Osteocyte (in vitro differentiated cells): ENCODE results near the gene RGS5. TPM values are rescaled to one million over a fixed set of nuclear protein-coding genes. Genes with fewer than 3 reads are reported as not detected.

Experiments
- DNase-seq: peaks from one replicate; pipeline ENCODE4 v3.0.0; 2021; ENCODE audit warnings: mixed read lengths; ENCODE audit not compliant: unreplicated experiment; ENCODE audit errors: extremely low spot score
- H3K27ac Mint-ChIP-seq: one replicate; pipeline ENCODE4 v1.8.0; 2021; ENCODE audit warnings: mild to moderate bottlenecking, mixed read lengths; ENCODE audit not compliant: unreplicated experiment
- H3K27me3 Mint-ChIP-seq: one replicate; pipeline ENCODE4 v1.8.0; 2021; ENCODE audit warnings: mixed read lengths; ENCODE audit not compliant: unreplicated experiment
- H3K36me3 Mint-ChIP-seq: one replicate; pipeline ENCODE4 v1.8.0; 2021; ENCODE audit warnings: mixed read lengths; ENCODE audit not compliant: unreplicated experiment
- H3K4me1 Mint-ChIP-seq: one replicate; pipeline ENCODE4 v1.8.0; 2021; ENCODE audit warnings: mixed read lengths; ENCODE audit not compliant: unreplicated experiment
- H3K4me3 Mint-ChIP-seq: one replicate; pipeline ENCODE4 v1.8.0; 2021; ENCODE audit warnings: mild to moderate bottlenecking, moderate library complexity, mixed read lengths; ENCODE audit not compliant: unreplicated experiment
- H3K9me3 Mint-ChIP-seq: one replicate; pipeline ENCODE4 v1.8.0; 2021; ENCODE audit warnings: mixed read lengths; ENCODE audit not compliant: unreplicated experiment
- CTCF ChIP-seq: fragments of 200-600 bp; sonication (generic); IDR thresholded peaks from 2 replicates; pipeline ENCODE4 v1.5.0; 2021; ENCODE audit warnings: antibody characterized with exemption, mild to moderate bottlenecking, moderate library complexity
- total RNA-seq: library from RNA; stranded (reverse); gene quantifications from 2 replicates; pipeline ENCODE4 v1.2.1, GENCODE V29; 2021

The RGS5 gene
- total RNA-seq, 1 donor from 2014 or later = 187 TPM

GRCh38 chr1:163174524-163175437 is 27.9 kb downstream of the RGS5 start:
- no peak overlapping the region for H3K4me3 Mint-ChIP-seq
- peak overlapping the region; percentile 56 for H3K27ac Mint-ChIP-seq
- H3K9me3 Mint-ChIP-seq = no peaks in the 10 kb centered on the region
- peak; percentile 85 for DNase-seq
- no peaks in the 10 kb centered on the region for H3K36me3 Mint-ChIP-seq
- H3K27me3 Mint-ChIP-seq = no peaks in the 10 kb centered on the region
- peaks cover 56% of the 10 kb centered on the region for H3K4me1 Mint-ChIP-seq
- TF ChIP-seq CTCF = peak; percentile 91

DNA sequence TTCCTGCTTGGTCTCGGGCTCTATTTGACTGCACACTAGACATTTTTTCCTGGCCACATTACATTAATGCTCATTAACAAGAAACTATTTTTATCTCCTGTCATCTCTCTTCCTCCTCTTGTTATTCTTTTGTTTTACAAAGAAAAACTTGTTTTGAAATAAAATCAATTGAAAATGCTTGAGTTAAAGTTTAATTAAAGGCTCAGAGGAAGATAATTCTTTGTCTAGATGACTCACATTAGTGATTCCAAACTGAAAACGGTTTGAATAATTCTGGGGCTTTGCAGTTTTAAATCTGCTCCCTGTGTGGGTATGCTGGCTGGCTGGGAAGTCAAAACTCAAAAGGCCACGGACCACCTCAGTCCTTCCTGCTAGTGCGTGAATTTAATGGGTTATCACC is 29.6 kb downstream of the RGS5 start:
- H3K27ac Mint-ChIP-seq = peak overlapping the region; percentile 90
- no peaks in the 10 kb centered on the region for H3K27me3 Mint-ChIP-seq
- peaks cover 64% of the 10 kb centered on the region for H3K4me1 Mint-ChIP-seq
- H3K4me3 Mint-ChIP-seq = peak overlapping the region; percentile 43
- no peak for TF ChIP-seq CTCF
- no peaks in the 10 kb centered on the region for H3K36me3 Mint-ChIP-seq
- no peak for DNase-seq
- no peaks in the 10 kb centered on the region for H3K9me3 Mint-ChIP-seq

GRCh38 chr1:163172596-163172995 is 30.1 kb downstream of the RGS5 start:
- no peaks in the 10 kb centered on the region for H3K27me3 Mint-ChIP-seq
- H3K4me3 Mint-ChIP-seq = peak overlapping the region; percentile 43
- no peak for TF ChIP-seq CTCF
- peak overlapping the region; percentile 90 for H3K27ac Mint-ChIP-seq
- no peaks in the 10 kb centered on the region for H3K9me3 Mint-ChIP-seq
- H3K4me1 Mint-ChIP-seq = peaks cover 69% of the 10 kb centered on the region
- H3K36me3 Mint-ChIP-seq = no peaks in the 10 kb centered on the region
- no peak for DNase-seq

GRCh38 chr1:163171826-163172225 is 30.9 kb downstream of the RGS5 start:
- no peaks in the 10 kb centered on the region for H3K36me3 Mint-ChIP-seq
- H3K4me1 Mint-ChIP-seq = peaks cover 77% of the 10 kb centered on the region
- H3K4me3 Mint-ChIP-seq = peak overlapping the region; percentile 5
- no peaks in the 10 kb centered on the region for H3K9me3 Mint-ChIP-seq
- DNase-seq = no peak
- no peaks in the 10 kb centered on the region for H3K27me3 Mint-ChIP-seq
- peak overlapping the region; percentile 90 for H3K27ac Mint-ChIP-seq
- no peak for TF ChIP-seq CTCF

GRCh38 chr1:163170975-163171676 is 31.6 kb downstream of the RGS5 start:
- Mint-ChIP-seq H3K4me1 (peaks cover 84% of the 10 kb centered on the region), H3K27ac (peak overlapping the region; percentile 90), H3K27me3 (no peaks in the 10 kb centered on the region), H3K4me3 (peak overlapping the region; percentile 33), H3K9me3 (no peaks in the 10 kb centered on the region), H3K36me3 (no peaks in the 10 kb centered on the region)
- DNase-seq = no peak
- peak; percentile 73 for TF ChIP-seq CTCF
